ENCODE results near the gene S100A1.

DNA sequence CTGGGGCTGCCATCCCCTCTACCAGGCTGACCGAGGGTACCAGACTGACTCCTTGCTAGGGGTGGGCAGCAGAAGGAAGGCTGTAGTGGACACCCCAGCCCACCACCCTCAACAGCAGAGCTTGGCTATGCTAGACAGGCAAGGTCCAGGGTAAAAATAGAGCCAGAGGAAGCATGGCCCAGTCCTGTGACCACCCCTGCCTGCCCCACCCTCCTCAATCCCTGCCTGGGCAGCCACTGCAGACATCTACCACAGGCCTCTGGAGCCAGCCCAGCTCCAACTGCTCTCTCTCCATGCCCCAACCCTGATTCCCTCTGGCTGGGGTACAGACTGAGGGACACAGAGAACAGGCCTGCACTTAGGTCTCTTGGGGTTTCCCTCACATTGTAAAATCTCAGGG, 1.7 kb downstream of the S100A1 start:
- TF ChIP-seq, protein P1, sequence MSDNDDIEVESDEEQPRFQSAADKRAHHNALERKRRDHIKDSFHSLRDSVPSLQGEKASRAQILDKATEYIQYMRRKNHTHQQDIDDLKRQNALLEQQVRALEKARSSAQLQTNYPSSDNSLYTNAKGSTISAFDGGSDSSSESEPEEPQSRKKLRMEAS (CRISPR knock-in tag; IDR thresholded peaks at IDR 0.05) = no peak
- TF ChIP-seq SMAD3 (CRISPR knock-in tag; IDR thresholded peaks at IDR 0.05; ENCODE audit: borderline replicate concordance) = no peak
- TF ChIP-seq, protein P2, sequence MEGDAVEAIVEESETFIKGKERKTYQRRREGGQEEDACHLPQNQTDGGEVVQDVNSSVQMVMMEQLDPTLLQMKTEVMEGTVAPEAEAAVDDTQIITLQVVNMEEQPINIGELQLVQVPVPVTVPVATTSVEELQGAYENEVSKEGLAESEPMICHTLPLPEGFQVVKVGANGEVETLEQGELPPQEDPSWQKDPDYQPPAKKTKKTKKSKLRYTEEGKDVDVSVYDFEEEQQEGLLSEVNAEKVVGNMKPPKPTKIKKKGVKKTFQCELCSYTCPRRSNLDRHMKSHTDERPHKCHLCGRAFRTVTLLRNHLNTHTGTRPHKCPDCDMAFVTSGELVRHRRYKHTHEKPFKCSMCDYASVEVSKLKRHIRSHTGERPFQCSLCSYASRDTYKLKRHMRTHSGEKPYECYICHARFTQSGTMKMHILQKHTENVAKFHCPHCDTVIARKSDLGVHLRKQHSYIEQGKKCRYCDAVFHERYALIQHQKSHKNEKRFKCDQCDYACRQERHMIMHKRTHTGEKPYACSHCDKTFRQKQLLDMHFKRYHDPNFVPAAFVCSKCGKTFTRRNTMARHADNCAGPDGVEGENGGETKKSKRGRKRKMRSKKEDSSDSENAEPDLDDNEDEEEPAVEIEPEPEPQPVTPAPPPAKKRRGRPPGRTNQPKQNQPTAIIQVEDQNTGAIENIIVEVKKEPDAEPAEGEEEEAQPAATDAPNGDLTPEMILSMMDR (IDR thresholded peaks at IDR 0.05) = no peak
- no peak for TF ChIP-seq SP1 (CRISPR knock-in tag; conservative IDR thresholded peaks at IDR 0.05)
- TF ChIP-seq, protein P3, sequence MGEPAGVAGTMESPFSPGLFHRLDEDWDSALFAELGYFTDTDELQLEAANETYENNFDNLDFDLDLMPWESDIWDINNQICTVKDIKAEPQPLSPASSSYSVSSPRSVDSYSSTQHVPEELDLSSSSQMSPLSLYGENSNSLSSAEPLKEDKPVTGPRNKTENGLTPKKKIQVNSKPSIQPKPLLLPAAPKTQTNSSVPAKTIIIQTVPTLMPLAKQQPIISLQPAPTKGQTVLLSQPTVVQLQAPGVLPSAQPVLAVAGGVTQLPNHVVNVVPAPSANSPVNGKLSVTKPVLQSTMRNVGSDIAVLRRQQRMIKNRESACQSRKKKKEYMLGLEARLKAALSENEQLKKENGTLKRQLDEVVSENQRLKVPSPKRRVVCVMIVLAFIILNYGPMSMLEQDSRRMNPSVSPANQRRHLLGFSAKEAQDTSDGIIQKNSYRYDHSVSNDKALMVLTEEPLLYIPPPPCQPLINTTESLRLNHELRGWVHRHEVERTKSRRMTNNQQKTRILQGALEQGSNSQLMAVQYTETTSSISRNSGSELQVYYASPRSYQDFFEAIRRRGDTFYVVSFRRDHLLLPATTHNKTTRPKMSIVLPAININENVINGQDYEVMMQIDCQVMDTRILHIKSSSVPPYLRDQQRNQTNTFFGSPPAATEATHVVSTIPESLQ (CRISPR knock-in tag; IDR thresholded peaks at IDR 0.05) = no peak
- TF ChIP-seq, protein P4, sequence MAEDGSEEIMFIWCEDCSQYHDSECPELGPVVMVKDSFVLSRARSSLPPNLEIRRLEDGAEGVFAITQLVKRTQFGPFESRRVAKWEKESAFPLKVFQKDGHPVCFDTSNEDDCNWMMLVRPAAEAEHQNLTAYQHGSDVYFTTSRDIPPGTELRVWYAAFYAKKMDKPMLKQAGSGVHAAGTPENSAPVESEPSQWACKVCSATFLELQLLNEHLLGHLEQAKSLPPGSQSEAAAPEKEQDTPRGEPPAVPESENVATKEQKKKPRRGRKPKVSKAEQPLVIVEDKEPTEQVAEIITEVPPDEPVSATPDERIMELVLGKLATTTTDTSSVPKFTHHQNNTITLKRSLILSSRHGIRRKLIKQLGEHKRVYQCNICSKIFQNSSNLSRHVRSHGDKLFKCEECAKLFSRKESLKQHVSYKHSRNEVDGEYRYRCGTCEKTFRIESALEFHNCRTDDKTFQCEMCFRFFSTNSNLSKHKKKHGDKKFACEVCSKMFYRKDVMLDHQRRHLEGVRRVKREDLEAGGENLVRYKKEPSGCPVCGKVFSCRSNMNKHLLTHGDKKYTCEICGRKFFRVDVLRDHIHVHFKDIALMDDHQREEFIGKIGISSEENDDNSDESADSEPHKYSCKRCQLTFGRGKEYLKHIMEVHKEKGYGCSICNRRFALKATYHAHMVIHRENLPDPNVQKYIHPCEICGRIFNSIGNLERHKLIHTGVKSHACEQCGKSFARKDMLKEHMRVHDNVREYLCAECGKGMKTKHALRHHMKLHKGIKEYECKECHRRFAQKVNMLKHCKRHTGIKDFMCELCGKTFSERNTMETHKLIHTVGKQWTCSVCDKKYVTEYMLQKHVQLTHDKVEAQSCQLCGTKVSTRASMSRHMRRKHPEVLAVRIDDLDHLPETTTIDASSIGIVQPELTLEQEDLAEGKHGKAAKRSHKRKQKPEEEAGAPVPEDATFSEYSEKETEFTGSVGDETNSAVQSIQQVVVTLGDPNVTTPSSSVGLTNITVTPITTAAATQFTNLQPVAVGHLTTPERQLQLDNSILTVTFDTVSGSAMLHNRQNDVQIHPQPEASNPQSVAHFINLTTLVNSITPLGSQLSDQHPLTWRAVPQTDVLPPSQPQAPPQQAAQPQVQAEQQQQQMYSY (CRISPR knock-in tag; IDR thresholded peaks at IDR 0.05) = no peak
- no peak for TF ChIP-seq TEAD4 (CRISPR knock-in tag; IDR thresholded peaks at IDR 0.05)
- no peak for TF ChIP-seq ZNF317 (CRISPR knock-in tag; IDR thresholded peaks at IDR 0.05; ENCODE audit: borderline replicate concordance, low read depth)
- no peak for TF ChIP-seq NR1H2 (CRISPR knock-in tag; IDR thresholded peaks at IDR 0.05)
- TF ChIP-seq, protein P5, sequence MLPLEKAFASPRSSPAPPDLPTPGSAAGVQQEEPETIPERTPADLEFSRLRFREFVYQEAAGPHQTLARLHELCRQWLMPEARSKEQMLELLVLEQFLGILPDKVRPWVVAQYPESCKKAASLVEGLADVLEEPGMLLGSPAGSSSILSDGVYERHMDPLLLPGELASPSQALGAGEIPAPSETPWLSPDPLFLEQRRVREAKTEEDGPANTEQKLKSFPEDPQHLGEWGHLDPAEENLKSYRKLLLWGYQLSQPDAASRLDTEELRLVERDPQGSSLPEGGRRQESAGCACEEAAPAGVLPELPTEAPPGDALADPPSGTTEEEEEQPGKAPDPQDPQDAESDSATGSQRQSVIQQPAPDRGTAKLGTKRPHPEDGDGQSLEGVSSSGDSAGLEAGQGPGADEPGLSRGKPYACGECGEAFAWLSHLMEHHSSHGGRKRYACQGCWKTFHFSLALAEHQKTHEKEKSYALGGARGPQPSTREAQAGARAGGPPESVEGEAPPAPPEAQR (CRISPR knock-in tag; IDR thresholded peaks at IDR 0.05) = no peak
- TF ChIP-seq, protein P6, sequence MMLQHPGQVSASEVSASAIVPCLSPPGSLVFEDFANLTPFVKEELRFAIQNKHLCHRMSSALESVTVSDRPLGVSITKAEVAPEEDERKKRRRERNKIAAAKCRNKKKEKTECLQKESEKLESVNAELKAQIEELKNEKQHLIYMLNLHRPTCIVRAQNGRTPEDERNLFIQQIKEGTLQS (CRISPR knock-in tag; conservative IDR thresholded peaks at IDR 0.05) = no peak
- no peak for TF ChIP-seq MXD4 (CRISPR knock-in tag; IDR thresholded peaks at IDR 0.05; ENCODE audit: borderline replicate concordance)
